Measurements from ENCODE around the gene ZNF764. TPM values are rescaled to one million over a fixed set of nuclear protein-coding genes. Genes with fewer than 3 reads are reported as not detected.

The ZNF764 gene
- total and polyA plus RNA-seq, 9 of the 15 experiments (the other 6 are each of a cell fraction or from before 2014, with no cell fraction given): 0.69 to 10.1 (median 4.1) TPM

- TF ChIP-seq KDM5B (IDR thresholded peaks at IDR 0.05; ENCODE audit: insufficient replicate concordance, low read depth, low read length): peak; percentile 42
- no peak for TF ChIP-seq RBM17 (IDR thresholded peaks at IDR 0.05; ENCODE audit: borderline replicate concordance, low read depth, low read length)
- peak; percentile 98 to 100 (median 100) for TF ChIP-seq YY1 (IDR thresholded peaks at IDR 0.05; ENCODE audit: borderline replicate concordance in 1 of 3, control insufficient read depth in 1 of 3, extremely low read depth in 1 of 3, insufficient read depth in 3 of 3, insufficient read length in 1 of 3, insufficient replicate concordance in 2 of 3, low read depth in 1 of 3, low read length in 2 of 3)
- TF ChIP-seq MITF (IDR thresholded peaks at IDR 0.05): no peak
- TF ChIP-seq ZNF408 (CRISPR knock-in tag; IDR thresholded peaks at IDR 0.05; ENCODE audit: low read depth): no peak
- peak; percentile 52 to 93 for TF ChIP-seq E2F6 (IDR thresholded peaks at IDR 0.05; ENCODE audit: borderline replicate concordance in 1 of 2, extremely low read depth in 1 of 2, insufficient read depth in 1 of 2, insufficient read length in 1 of 2, low read depth in 1 of 2, low read length in 1 of 2, poor library complexity in 1 of 2, severe bottlenecking in 1 of 2)
- TF ChIP-seq TBP (optimal IDR thresholded peaks at IDR 0.05; ENCODE audit: low read depth, low read length): peak; percentile 67
- TF ChIP-seq ARID3B (CRISPR knock-in tag; IDR thresholded peaks at IDR 0.05; ENCODE audit: borderline replicate concordance): no peak
- TF ChIP-seq MYC (IDR thresholded peaks at IDR 0.05; ENCODE audit: low read depth, low read length): peak; percentile 78; the same call in 1 of the 2 replicates
- no peak for TF ChIP-seq MYC (CRISPR knock-in tag; IDR thresholded peaks at IDR 0.05; ENCODE audit: borderline replicate concordance, low read depth)
- TF ChIP-seq TEAD1 (CRISPR knock-in tag; IDR thresholded peaks at IDR 0.05): 0 out of 4 replicates have a peak, but pooled peaks of 1 of the 2 experiments have one; percentile 6
- peak; percentile 65; the same call in 1 of the 2 replicates for TF ChIP-seq PHF8 (IDR thresholded peaks at IDR 0.05; ENCODE audit: borderline replicate concordance, low read length)
Observed at GRCh38 chr16:30534368-30535105, 23.6 kb downstream of the ZNF764 start, which contains the start of gene ZNF747 (continued).

Data from K562 (cell line).